NB4 (cell line): ENCODE measurements around the gene LST1.

Source experiments
- CTCF ChIP-seq: IDR thresholded peaks from one replicate; pipeline ENCODE4 v1.5.1; 2012; ENCODE audit warnings: low read depth, low read length
- MAX ChIP-seq: IDR thresholded peaks from 2 replicates; pipeline ENCODE4 v1.6.1; 2011; ENCODE audit warnings: low read depth, low read length
- POLR2A ChIP-seq: IDR thresholded peaks from 2 replicates; pipeline ENCODE4 v1.6.1; 2011; ENCODE audit warnings: mild to moderate bottlenecking; ENCODE audit not compliant: insufficient read length; ENCODE audit errors: extremely low read depth

GRCh38 chr6:31582230-31582643 lies 3.8 kb upstream of the LST1 start, which contains the start of gene LTB:
- TF ChIP-seq CTCF (no peak), MAX (no peak), POLR2A (no peak)
